Measurements from ENCODE around the gene DPP10.

The DPP10 gene

GRCh38 chr2:115684345-115684744 lies 1241.9 kb downstream of the DPP10 start:
- in situ Hi-C loops (cut with MboI; ENCODE audit: low sequenced_read_pairs, unreplicated experiment): no loop called here
- TF ChIP-seq CTCF (IDR thresholded peaks at IDR 0.05; ENCODE audit: borderline replicate concordance, control extremely low read depth, extremely low read depth, insufficient read depth, missing control alignments): no peak
- no peak for DNase-seq (ENCODE audit: low spot score)

- in situ Hi-C loops (cut with MboI; ENCODE audit: low sequenced_read_pairs, unreplicated experiment): no loop called here
- DNase-seq (ENCODE audit: low spot score): no peak
- TF ChIP-seq CTCF (IDR thresholded peaks at IDR 0.05; ENCODE audit: borderline replicate concordance, control extremely low read depth, extremely low read depth, insufficient read depth, missing control alignments): no peak
These were observed 1249.0 kb downstream of the DPP10 start for GRCh38 chr2:115691409-115691808.

GRCh38 chr2:115694651-115695050 lies 1252.2 kb downstream of the DPP10 start:
- no peak for TF ChIP-seq CTCF (IDR thresholded peaks at IDR 0.05; ENCODE audit: borderline replicate concordance, control extremely low read depth, extremely low read depth, insufficient read depth, missing control alignments)
- in situ Hi-C loops (cut with MboI; ENCODE audit: low sequenced_read_pairs, unreplicated experiment): no loop called here
- no peak for DNase-seq (ENCODE audit: low spot score)

GRCh38 chr2:115733190-115733775 lies 1290.8 kb downstream of the DPP10 start:
- TF ChIP-seq CTCF (IDR thresholded peaks at IDR 0.05; ENCODE audit: borderline replicate concordance, control extremely low read depth, extremely low read depth, insufficient read depth, missing control alignments): no peak
- in situ Hi-C loops (cut with MboI; ENCODE audit: low sequenced_read_pairs, unreplicated experiment): no loop called here
- DNase-seq (ENCODE audit: low spot score): no peak

GRCh38 chr2:115738111-115738510 lies 1295.7 kb downstream of the DPP10 start:
- TF ChIP-seq CTCF (IDR thresholded peaks at IDR 0.05; ENCODE audit: borderline replicate concordance, control extremely low read depth, extremely low read depth, insufficient read depth, missing control alignments): no peak
- in situ Hi-C loops (cut with MboI; ENCODE audit: low sequenced_read_pairs, unreplicated experiment): no loop called here
- DNase-seq (ENCODE audit: low spot score): no peak

GRCh38 chr2:115739574-115739973 lies 1297.1 kb downstream of the DPP10 start:
- no peak for DNase-seq (ENCODE audit: low spot score)
- in situ Hi-C loops (cut with MboI; ENCODE audit: low sequenced_read_pairs, unreplicated experiment): no loop called here
- TF ChIP-seq CTCF (IDR thresholded peaks at IDR 0.05; ENCODE audit: borderline replicate concordance, control extremely low read depth, extremely low read depth, insufficient read depth, missing control alignments): no peak
